HAP-1 (cell line): Measurements from ENCODE around the gene HIVEP1.
"Not testable (repeated sequence)": the region's sequence is repeated elsewhere in the genome, so short reads cannot be mapped to it uniquely, and the experiment has no call there.

Source experiments
- DNase-seq, 2 experiments: peaks; one replicate each; pipeline ENCODE4 v3.0.0-alpha.2; 2016 to 2020; ENCODE audit warnings: low spot score in 2 of 2
- H3K27me3 ChIP-seq: fragments of 250-450 bp; sonication (Bioruptor Pico); 2 replicates; pipeline ENCODE4 v1.5.1; 2020; ENCODE audit warnings: low read depth, mild to moderate bottlenecking, moderate library complexity
- H3K36me3 ChIP-seq: fragments of 250-450 bp; sonication (Bioruptor Pico); replicated peaks from 2 replicates; pipeline ENCODE4 v1.5.1; 2020; ENCODE audit warnings: mild to moderate bottlenecking
- H3K4me1 ChIP-seq: fragments of 250-450 bp; sonication (Bioruptor Pico); 2 replicates; pipeline ENCODE4 v1.5.1; 2020; ENCODE audit warnings: mild to moderate bottlenecking
- H3K4me3 ChIP-seq: fragments of 250-450 bp; sonication (Bioruptor Pico); 2 replicates; pipeline ENCODE4 v1.5.1; 2020; ENCODE audit warnings: mild to moderate bottlenecking, moderate library complexity
- H3K9me3 ChIP-seq: fragments of 250-450 bp; sonication (Bioruptor Pico); 2 replicates; pipeline ENCODE4 v1.5.1; 2020; ENCODE audit warnings: mild to moderate bottlenecking, moderate library complexity
- in situ Hi-C: fragments of 300-500 bp; cut with MboI; formaldehyde crosslinking; loops from 3 replicates; pipeline ENCODE4 v1.14.3; 2020; ENCODE audit warnings: low sequenced_read_pairs, inconsistent platforms, mixed read lengths

HIVEP1 gene

DNA sequence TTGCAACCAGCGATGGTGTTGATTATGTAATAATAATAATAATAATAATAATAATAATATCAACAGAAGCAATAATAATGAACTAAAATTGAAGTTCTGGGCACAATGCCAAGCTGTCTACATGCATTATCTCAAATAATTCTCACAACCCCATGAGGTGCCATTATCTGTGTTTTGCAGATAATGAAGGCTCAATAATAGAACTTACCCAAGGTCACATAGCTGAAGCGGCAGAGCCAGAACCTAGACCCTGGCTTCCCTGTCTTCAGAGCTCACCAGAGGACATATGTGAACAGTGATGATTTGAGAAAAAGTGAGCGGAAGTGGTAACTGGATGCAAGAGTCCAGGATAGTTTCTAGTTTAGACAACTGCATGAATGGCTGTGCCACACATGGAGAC lies 91.0 kb downstream of the HIVEP1 start:
- no peak for DNase-seq
- H3K36me3 ChIP-seq: no peaks in the 10 kb centered on the region
- no peak overlapping the region for H3K4me3 ChIP-seq
- in situ Hi-C loops: no loop called here
- H3K4me1 ChIP-seq: no peaks in the 10 kb centered on the region
- no peaks in the 10 kb centered on the region for H3K9me3 ChIP-seq
- no peaks in the 10 kb centered on the region for H3K27me3 ChIP-seq

DNA sequence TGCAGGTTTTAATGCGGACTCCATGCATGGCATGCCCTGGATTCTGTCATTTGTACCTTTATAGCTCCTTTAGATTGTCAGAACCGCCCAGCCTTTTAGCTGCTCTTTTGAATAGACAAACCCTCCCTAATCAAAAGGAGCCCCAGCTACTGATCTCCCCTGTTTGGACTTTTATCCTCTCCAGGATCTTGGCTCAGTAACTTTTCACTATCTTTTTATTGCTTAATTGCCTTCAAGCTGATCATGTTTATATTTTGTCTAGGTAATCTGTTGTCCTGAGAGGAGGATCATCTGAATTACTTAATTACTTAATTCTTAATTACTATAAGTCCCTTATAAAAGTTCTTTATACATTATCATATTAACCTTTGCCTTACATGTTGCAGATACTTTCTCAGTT lies 93.2 kb downstream of the HIVEP1 start:
- in situ Hi-C loops: no loop called here
- Histone ChIP-seq H3K27me3 (no peaks in the 10 kb centered on the region), H3K4me3 (no peak overlapping the region), H3K4me1 (no peaks in the 10 kb centered on the region), H3K9me3 (no peaks in the 10 kb centered on the region), H3K36me3 (no peaks in the 10 kb centered on the region)
- no peak for DNase-seq

GRCh38 chr6:12108376-12108775 lies 96.3 kb downstream of the HIVEP1 start:
- H3K27me3 ChIP-seq, DNase-seq, in situ Hi-C loops, H3K9me3 ChIP-seq, H3K4me1 ChIP-seq, H3K4me3 ChIP-seq, H3K36me3 ChIP-seq: not testable (repeated sequence)

DNA sequence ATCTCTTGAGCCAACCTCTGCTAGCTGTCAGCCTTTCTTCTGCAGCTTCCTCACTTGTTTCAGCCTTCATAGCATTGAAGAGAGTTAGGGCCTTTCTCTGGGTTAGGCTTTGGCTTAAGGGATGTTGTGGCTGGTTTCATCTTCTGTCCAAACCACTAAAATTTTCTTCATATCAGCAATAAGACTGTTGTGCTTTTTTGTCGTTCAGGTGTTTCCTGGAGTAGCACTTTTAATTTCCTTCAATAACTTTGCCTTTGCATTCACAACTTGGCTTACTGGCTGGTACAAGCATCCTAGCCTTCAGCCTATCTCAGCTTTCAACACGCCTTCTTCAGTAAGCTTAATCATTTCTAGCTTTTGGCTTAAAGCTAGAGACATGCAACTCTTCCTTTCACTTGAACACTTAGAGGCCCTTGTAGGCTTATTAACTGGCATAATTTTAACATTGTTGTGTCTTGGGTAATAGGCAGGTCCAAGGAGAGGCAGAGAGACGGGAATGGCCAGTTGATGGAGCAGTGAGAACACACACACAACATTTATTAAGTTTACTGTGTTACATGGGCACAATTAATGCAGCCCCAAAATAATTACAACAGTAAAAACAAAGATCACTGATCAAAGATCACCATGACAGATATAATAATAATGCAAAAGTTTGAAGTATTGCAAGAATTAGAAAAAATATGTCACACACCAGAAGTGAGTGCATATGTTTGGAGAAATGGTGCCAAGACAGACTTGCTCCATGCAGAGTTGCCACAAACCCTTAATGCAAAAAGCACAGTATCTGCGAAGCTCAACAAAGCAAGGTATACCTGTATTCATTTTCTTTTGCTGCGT lies 98.6 kb downstream of the HIVEP1 start:
- Histone ChIP-seq H3K27me3 (no peaks in the 10 kb centered on the region), H3K4me1 (peaks cover 8% of the 10 kb centered on the region), H3K4me3 (no peak overlapping the region), H3K36me3 (no peaks in the 10 kb centered on the region), H3K9me3 (no peaks in the 10 kb centered on the region)
- in situ Hi-C loops: no loop called here
- no peak for DNase-seq

DNA sequence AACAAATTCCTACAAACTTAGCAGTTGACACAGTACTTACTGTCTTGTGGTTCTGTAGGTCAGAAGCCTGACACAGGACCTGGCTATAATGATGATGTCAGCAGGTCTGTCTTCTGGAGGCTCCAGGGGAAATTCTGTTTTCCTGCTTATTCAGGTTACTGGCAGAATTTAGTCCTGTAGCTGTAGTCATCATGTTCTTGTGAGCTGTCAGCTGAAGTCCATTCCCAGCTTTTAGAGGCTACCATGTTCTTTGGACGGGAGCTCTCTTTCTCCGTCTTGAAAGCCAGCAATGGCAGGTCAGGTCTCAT lies 99.2 kb downstream of the HIVEP1 start:
- Histone ChIP-seq H3K9me3 (no peaks in the 10 kb centered on the region), H3K36me3 (no peaks in the 10 kb centered on the region), H3K27me3 (no peaks in the 10 kb centered on the region), H3K4me3 (no peak overlapping the region), H3K4me1 (peaks cover 8% of the 10 kb centered on the region)
- in situ Hi-C loops: no loop called here
- no peak for DNase-seq

DNA sequence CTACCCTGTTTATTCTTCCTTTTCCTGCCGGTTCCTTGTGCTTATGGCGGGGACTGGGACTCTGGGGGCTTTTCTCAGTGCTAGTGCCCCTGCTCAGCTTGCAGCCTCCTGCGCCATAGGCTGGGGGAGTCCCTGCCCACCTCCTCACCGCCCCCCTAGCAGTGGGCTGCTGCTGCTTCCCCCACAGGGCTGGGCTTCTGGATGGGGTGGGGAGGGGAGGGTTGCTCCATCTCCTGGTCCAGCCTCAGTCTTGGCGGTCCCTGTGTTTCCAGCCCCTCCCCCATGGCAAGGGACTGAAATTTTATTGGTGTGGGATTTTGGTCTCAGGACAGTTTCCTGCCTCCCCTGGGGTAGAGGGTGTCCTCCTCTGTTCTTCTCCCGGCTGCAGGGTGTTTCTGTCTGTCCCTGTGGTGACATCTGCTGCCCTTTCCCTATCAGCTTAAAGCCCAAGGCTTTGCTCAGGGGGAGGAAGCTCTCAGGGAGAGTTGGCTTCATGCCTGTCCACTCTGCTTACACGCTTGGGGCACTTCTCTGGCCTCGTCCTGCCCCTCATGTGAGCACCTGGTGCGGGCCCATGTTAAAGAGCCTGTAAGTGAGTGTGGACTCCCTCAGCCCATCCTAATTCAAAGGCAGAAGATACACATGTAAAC lies 100.6 kb downstream of the HIVEP1 start:
- Histone ChIP-seq H3K27me3 (no peaks in the 10 kb centered on the region), H3K4me3 (no peak overlapping the region), H3K36me3 (no peaks in the 10 kb centered on the region), H3K4me1 (peaks cover 8% of the 10 kb centered on the region), H3K9me3 (no peaks in the 10 kb centered on the region)
- in situ Hi-C loops: no loop called here
- no peak for DNase-seq

GRCh38 chr6:12113190-12113577 lies 101.1 kb downstream of the HIVEP1 start:
- in situ Hi-C loops: no loop called here
- H3K36me3 ChIP-seq: no peaks in the 10 kb centered on the region
- H3K4me1 ChIP-seq: peaks cover 8% of the 10 kb centered on the region
- H3K9me3 ChIP-seq: no peaks in the 10 kb centered on the region
- no peak overlapping the region for H3K4me3 ChIP-seq
- no peaks in the 10 kb centered on the region for H3K27me3 ChIP-seq
- DNase-seq: no peak

GRCh38 chr6:12114055-12114503 lies 102.0 kb downstream of the HIVEP1 start:
- Histone ChIP-seq H3K4me1 (peaks cover 8% of the 10 kb centered on the region), H3K36me3 (no peaks in the 10 kb centered on the region), H3K9me3 (no peaks in the 10 kb centered on the region), H3K4me3 (no peak overlapping the region), H3K27me3 (no peaks in the 10 kb centered on the region)
- in situ Hi-C loops: no loop called here
- DNase-seq: no peak

GRCh38 chr6:12115001-12115400 lies 102.9 kb downstream of the HIVEP1 start:
- H3K9me3 ChIP-seq: no peaks in the 10 kb centered on the region
- DNase-seq: no peak
- in situ Hi-C loops: no loop called here

GRCh38 chr6:12115492-12115891 lies 103.4 kb downstream of the HIVEP1 start:
- no peaks in the 10 kb centered on the region for H3K27me3 ChIP-seq
- in situ Hi-C loops: no loop called here
- H3K4me3 ChIP-seq: no peak overlapping the region
- no peaks in the 10 kb centered on the region for H3K36me3 ChIP-seq
- H3K4me1 ChIP-seq: peaks cover 8% of the 10 kb centered on the region
- no peaks in the 10 kb centered on the region for H3K9me3 ChIP-seq
- DNase-seq: no peak

More at GRCh38 chr6:12115001-12115400, 102.9 kb downstream of the HIVEP1 start:
- H3K4me3 ChIP-seq: no peak overlapping the region
- H3K4me1 ChIP-seq: peaks cover 8% of the 10 kb centered on the region
- no peaks in the 10 kb centered on the region for H3K27me3 ChIP-seq
- H3K36me3 ChIP-seq: no peaks in the 10 kb centered on the region

GRCh38 chr6:12116264-12116800 lies 104.2 kb downstream of the HIVEP1 start:
- H3K9me3 ChIP-seq: no peaks in the 10 kb centered on the region
- H3K27me3 ChIP-seq: no peaks in the 10 kb centered on the region
- no peak overlapping the region for H3K4me3 ChIP-seq
- H3K4me1 ChIP-seq: peaks cover 5% of the 10 kb centered on the region
- no peaks in the 10 kb centered on the region for H3K36me3 ChIP-seq
- in situ Hi-C loops: no loop called here
- no peak for DNase-seq

DNA sequence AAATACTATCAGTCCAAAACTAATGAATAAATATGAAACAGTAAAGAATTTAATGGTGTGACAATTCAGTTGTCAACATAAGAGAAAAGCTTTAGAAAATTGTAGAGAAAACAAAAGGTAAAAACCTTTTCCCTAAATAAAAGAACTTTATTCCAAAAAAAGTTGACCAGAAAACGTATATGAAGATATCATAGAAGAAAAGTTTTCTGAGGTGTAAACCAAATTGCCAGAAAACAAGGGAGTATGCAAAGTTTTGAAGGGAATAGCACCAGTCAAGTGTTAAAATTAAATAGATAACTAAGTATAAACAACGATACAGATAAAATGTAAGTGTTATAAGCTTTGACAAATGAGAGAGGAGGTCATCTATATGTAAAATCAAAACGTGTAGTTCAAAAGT lies 104.9 kb downstream of the HIVEP1 start:
- Histone ChIP-seq H3K9me3 (no peaks in the 10 kb centered on the region), H3K27me3 (no peaks in the 10 kb centered on the region), H3K4me3 (no peak overlapping the region), H3K36me3 (no peaks in the 10 kb centered on the region), H3K4me1 (no peaks in the 10 kb centered on the region; the same call in 1 of the 2 replicates)
- in situ Hi-C loops: no loop called here
- DNase-seq: no peak

DNA sequence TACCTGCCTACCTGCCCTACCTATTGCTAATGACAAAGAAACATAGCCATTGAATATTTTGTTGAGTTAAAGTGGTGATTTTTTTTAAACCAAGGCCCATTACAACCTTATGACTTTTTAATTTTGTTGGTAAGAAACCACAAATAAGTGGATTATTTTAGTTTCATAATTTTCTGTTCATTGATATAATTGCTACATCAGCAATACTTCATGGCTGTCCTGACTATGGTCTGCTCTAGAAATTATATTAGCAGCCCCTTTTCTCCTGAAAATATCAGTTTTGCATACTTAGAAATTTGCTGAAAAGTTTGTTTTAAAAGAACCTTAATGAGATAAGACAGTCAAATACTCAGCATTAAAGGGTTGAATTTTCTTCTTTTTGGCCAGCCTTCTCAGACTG lies 106.5 kb downstream of the HIVEP1 start:
- Histone ChIP-seq H3K9me3 (no peaks in the 10 kb centered on the region), H3K4me3 (no peak overlapping the region), H3K27me3 (no peaks in the 10 kb centered on the region), H3K36me3 (no peaks in the 10 kb centered on the region), H3K4me1 (no peaks in the 10 kb centered on the region)
- in situ Hi-C loops: no loop called here
- DNase-seq: no peak

GRCh38 chr6:12119085-12119588 lies 107.0 kb downstream of the HIVEP1 start:
- no peak for DNase-seq
- H3K36me3 ChIP-seq: no peaks in the 10 kb centered on the region
- H3K4me3 ChIP-seq: no peak overlapping the region
- no peaks in the 10 kb centered on the region for H3K27me3 ChIP-seq
- no peaks in the 10 kb centered on the region for H3K9me3 ChIP-seq
- H3K4me1 ChIP-seq: no peaks in the 10 kb centered on the region
- in situ Hi-C loops: no loop called here
